ENCODE measurements around the gene RBM4.

DNA sequence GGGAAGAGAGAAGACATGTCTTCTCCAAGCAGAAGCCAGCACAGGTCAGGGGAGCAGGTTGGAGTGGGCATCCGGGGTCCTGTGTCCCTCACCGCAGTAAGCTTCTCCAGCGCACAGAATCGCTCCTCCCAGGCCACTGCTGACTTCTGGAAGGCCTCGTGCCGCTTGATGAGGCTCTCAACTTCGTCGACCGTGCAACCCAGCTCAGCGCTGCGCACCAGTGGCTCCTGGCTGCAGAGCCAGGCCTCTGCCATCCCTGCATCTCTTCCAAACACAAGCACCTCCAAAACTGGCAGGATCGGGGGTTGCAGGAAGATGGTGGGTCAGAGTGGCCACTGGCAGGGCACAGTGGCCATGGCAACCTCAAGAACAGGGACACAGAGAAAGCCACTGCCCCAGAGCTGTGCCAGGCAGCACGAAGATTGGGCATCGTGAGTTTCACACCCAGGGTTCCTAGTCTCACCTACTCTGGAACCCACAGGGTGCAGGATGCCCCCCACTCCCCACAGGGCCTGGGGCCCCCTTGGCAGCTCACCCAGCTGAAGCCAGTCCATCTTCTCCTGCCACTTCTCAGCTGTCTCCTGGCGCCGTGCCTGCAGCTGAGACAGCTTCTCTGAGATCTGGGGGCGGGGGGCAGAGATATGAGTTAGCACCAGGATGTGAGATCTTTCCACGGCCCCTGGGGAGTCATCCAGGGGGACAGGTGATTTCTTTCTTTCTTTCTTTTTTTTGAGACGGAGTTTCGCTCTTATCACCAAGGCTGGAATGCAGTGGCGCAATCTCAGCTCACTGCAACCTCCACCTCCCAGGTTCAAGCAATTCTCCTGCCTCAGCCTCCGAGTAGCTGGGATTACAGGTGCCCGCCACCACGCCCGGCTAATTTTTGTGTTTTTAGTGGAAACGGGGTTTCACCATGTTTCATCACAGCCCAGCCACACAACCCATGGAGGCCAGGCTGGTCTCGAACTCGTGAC is 50.3 kb downstream of the RBM4 start:
- TF ChIP-seq, protein P1, sequence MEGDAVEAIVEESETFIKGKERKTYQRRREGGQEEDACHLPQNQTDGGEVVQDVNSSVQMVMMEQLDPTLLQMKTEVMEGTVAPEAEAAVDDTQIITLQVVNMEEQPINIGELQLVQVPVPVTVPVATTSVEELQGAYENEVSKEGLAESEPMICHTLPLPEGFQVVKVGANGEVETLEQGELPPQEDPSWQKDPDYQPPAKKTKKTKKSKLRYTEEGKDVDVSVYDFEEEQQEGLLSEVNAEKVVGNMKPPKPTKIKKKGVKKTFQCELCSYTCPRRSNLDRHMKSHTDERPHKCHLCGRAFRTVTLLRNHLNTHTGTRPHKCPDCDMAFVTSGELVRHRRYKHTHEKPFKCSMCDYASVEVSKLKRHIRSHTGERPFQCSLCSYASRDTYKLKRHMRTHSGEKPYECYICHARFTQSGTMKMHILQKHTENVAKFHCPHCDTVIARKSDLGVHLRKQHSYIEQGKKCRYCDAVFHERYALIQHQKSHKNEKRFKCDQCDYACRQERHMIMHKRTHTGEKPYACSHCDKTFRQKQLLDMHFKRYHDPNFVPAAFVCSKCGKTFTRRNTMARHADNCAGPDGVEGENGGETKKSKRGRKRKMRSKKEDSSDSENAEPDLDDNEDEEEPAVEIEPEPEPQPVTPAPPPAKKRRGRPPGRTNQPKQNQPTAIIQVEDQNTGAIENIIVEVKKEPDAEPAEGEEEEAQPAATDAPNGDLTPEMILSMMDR (CRISPR knock-in tag; IDR thresholded peaks at IDR 0.05), result no peak
- TF ChIP-seq NFIC (IDR thresholded peaks at IDR 0.05; ENCODE audit: low read length) (no peak), ZMYM2 (CRISPR knock-in tag; IDR thresholded peaks at IDR 0.05) (no peak), ZNF674 (CRISPR knock-in tag; IDR thresholded peaks at IDR 0.05; ENCODE audit: low read depth) (no peak), SP1 (IDR thresholded peaks at IDR 0.05) (no peak), SP1 (CRISPR knock-in tag; IDR thresholded peaks at IDR 0.05) (no peak), ZNF83 (CRISPR knock-in tag; IDR thresholded peaks at IDR 0.05; ENCODE audit: borderline replicate concordance) (no peak), REST (IDR thresholded peaks at IDR 0.05; ENCODE audit: borderline replicate concordance in 1 of 2, low read depth in 1 of 2, low read length in 2 of 2) (no peak), SMC3 (IDR thresholded peaks at IDR 0.05; ENCODE audit: low read length) (no peak), ZBTB7A (CRISPR knock-in tag; IDR thresholded peaks at IDR 0.05) (no peak), HCFC1 (IDR thresholded peaks at IDR 0.05; ENCODE audit: low read depth, low read length) (no peak), EED (CRISPR knock-in tag; IDR thresholded peaks at IDR 0.05) (no peak), SATB2 (CRISPR knock-in tag; IDR thresholded peaks at IDR 0.05) (no peak), CREM (IDR thresholded peaks at IDR 0.05) (no peak), CREM (CRISPR knock-in tag; IDR thresholded peaks at IDR 0.05) (no peak)
- TF ChIP-seq, protein P2, sequence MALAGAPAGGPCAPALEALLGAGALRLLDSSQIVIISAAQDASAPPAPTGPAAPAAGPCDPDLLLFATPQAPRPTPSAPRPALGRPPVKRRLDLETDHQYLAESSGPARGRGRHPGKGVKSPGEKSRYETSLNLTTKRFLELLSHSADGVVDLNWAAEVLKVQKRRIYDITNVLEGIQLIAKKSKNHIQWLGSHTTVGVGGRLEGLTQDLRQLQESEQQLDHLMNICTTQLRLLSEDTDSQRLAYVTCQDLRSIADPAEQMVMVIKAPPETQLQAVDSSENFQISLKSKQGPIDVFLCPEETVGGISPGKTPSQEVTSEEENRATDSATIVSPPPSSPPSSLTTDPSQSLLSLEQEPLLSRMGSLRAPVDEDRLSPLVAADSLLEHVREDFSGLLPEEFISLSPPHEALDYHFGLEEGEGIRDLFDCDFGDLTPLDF (CRISPR knock-in tag; IDR thresholded peaks at IDR 0.05), result no peak

Measured in HepG2 (cell line).